Upper lobe of left lung (tissue), 6 donors: ENCODE measurements around the gene RFC3. TPM values are rescaled to one million over a fixed set of nuclear protein-coding genes. Genes with fewer than 3 reads are reported as not detected.

Experiments
- ATAC-seq, 2 donors: fragments of 200-7000 bp; cut with Tn5 transposase; one replicate each; pipeline ENCODE4 v1.9.1; 2022; ENCODE audit warnings: mild to moderate bottlenecking in 2 of 2, moderate library complexity in 2 of 2; ENCODE audit not compliant: low FRiP score in 2 of 2
- DNase-seq, 2 donors: peaks; one replicate each; pipeline ENCODE4 v3.0.0-alpha.2; 2019 to 2020
- H3K27ac ChIP-seq, 4 donors: fragments of 200-600 bp; sonication (generic); one replicate each; pipeline ENCODE4 v1.5.1; 2016 to 2019
- H3K27me3 ChIP-seq, 4 donors: fragments of 200-600 bp; sonication (generic); one replicate each; pipeline ENCODE4 v1.5.1; 2017 to 2019
- H3K36me3 ChIP-seq, 4 donors: fragments of 200-600 bp; sonication (generic); one replicate each; pipeline ENCODE4 v1.5.1; 2016 to 2019
- H3K4me1 ChIP-seq, 4 donors: fragments of 200-600 bp; sonication (generic); one replicate each; pipeline ENCODE4 v1.5.1; 2018 to 2019
- H3K4me3 ChIP-seq, 4 donors: fragments of 200-600 bp; sonication (generic); one replicate each; pipeline ENCODE4 v1.5.1; 2017 to 2019; ENCODE audit warnings: mild to moderate bottlenecking in 2 of 4, moderate library complexity in 1 of 4
- H3K9me3 ChIP-seq, 4 donors: fragments of 200-600 bp; sonication (generic); one replicate each; pipeline ENCODE4 v1.5.1; 2018 to 2019
- EP300 ChIP-seq, 4 donors: sonication (generic); formaldehyde crosslinking; IDR thresholded peaks; one replicate each; pipeline ENCODE4 v1.5.1; 2017; ENCODE audit warnings: antibody characterized with exemption in 4 of 4, control low read depth in 2 of 4
- POLR2A ChIP-seq, 4 donors: fragments of 450-650 bp; IDR thresholded peaks; one replicate each; pipeline ENCODE4 v1.5.1; 2016 to 2017; ENCODE audit warnings: antibody characterized with exemption in 4 of 4, mild to moderate bottlenecking in 2 of 4
- POLR2AphosphoS5 ChIP-seq, 2 donors: sonication (generic); formaldehyde crosslinking; IDR thresholded peaks; one replicate each; pipeline ENCODE4 v1.5.1; 2017; ENCODE audit warnings: antibody characterized with exemption in 2 of 2
- WGBS, 2 donors: methylation state at CpG; one replicate each; pipeline ENCODE4 v1.1.5; 2017 to 2018; 5-methylcytosine and 5-hydroxymethylcytosine counted together
- total RNA-seq, 6 donors: library from RNA; depleted of rRNA in 4 of 6; stranded (reverse); fragments of >200 nt in 4 of 6; gene quantifications; one replicate each; pipeline versions ENCODE4 v1.1.0 to v1.2.1, GENCODE V29; 2016 to 2021
- TF ChIP-seq, protein P1 (sequence below), 6 experiments: fragments of 450-650 bp in 4 of 6; fragments of 200-600 bp in 2 of 6; sonication (generic) in 2 of 6; IDR thresholded peaks; one replicate each; pipeline ENCODE4 v1.5.1; 2016 to 2019; ENCODE audit warnings: antibody characterized with exemption in 6 of 6
- donor health status: DM: no; HTN: no; CAD: no; lungs with moderate emphysema.
- donor health status: DM: no; HTN: yes; CAD: no; lungs with severe emphysema.

RFC3 gene
- total RNA-seq, 6 donors from 2014 or later = 6.9 to 24.4 (median 9.3) TPM

- H3K9me3 ChIP-seq = no peaks in the 10 kb centered on the region
- WGBS, 2 donors = 43 to 46% methylated on average over 6 of the region's 6 CpGs
- ATAC-seq (peak in 1 of 2 donors; percentile 53), DNase-seq (no peak)
- peak overlapping the region in 3 of 4 donors; percentile 21 to 44 (median 30) for H3K4me3 ChIP-seq
- H3K27me3 ChIP-seq = no peaks in the 10 kb centered on the region
- H3K4me1 ChIP-seq = peaks cover 0 to 3% (median 0%) of the 10 kb centered on the region in 4 donors
- H3K27ac ChIP-seq = no peak overlapping the region
- no peaks in the 10 kb centered on the region for H3K36me3 ChIP-seq
- TF ChIP-seq, protein P1, sequence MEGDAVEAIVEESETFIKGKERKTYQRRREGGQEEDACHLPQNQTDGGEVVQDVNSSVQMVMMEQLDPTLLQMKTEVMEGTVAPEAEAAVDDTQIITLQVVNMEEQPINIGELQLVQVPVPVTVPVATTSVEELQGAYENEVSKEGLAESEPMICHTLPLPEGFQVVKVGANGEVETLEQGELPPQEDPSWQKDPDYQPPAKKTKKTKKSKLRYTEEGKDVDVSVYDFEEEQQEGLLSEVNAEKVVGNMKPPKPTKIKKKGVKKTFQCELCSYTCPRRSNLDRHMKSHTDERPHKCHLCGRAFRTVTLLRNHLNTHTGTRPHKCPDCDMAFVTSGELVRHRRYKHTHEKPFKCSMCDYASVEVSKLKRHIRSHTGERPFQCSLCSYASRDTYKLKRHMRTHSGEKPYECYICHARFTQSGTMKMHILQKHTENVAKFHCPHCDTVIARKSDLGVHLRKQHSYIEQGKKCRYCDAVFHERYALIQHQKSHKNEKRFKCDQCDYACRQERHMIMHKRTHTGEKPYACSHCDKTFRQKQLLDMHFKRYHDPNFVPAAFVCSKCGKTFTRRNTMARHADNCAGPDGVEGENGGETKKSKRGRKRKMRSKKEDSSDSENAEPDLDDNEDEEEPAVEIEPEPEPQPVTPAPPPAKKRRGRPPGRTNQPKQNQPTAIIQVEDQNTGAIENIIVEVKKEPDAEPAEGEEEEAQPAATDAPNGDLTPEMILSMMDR (IDR thresholded peaks at IDR 0.05) = no peak
Measured at GRCh38 chr13:33787051-33787591, 30.8 kb upstream of the RFC3 start.

GRCh38 chr13:33789066-33789606 is 28.8 kb upstream of the RFC3 start:
- no peak for ATAC-seq

GRCh38 chr13:33789739-33790138 is 28.2 kb upstream of the RFC3 start:
- Histone ChIP-seq H3K27me3 (no peaks in the 10 kb centered on the region), H3K27ac (no peak overlapping the region), H3K4me1 (peaks cover 0 to 3% (median 1%) of the 10 kb centered on the region in 4 donors), H3K36me3 (no peaks in the 10 kb centered on the region), H3K4me3 (no peak overlapping the region), H3K9me3 (no peaks in the 10 kb centered on the region)
- ATAC-seq (no peak), DNase-seq (no peak)
- 63 to 67% methylated on average over 4 of the region's 4 CpGs for WGBS, 2 donors
- no peak for TF ChIP-seq EP300 (IDR thresholded peaks at IDR 0.05)
- TF ChIP-seq, protein P1 (IDR thresholded peaks at IDR 0.05) = no peak
- TF ChIP-seq POLR2AphosphoS5 (IDR thresholded peaks at IDR 0.05) = no peak
- no peak for TF ChIP-seq POLR2A (IDR thresholded peaks at IDR 0.05)

More at GRCh38 chr13:33789066-33789606, 28.8 kb upstream of the RFC3 start:
- no peak for DNase-seq
- WGBS, 2 donors = 88 to 94% methylated on average over 1 of the region's 1 CpG
- H3K4me1 ChIP-seq = peaks cover 0 to 3% (median 0%) of the 10 kb centered on the region in 4 donors
- no peaks in the 10 kb centered on the region for H3K36me3 ChIP-seq
- no peak overlapping the region for H3K4me3 ChIP-seq
- TF ChIP-seq EP300 (IDR thresholded peaks at IDR 0.05) (no peak), POLR2AphosphoS5 (IDR thresholded peaks at IDR 0.05) (no peak), POLR2A (IDR thresholded peaks at IDR 0.05) (no peak)
- H3K27ac ChIP-seq = no peak overlapping the region
- no peaks in the 10 kb centered on the region for H3K27me3 ChIP-seq
- no peaks in the 10 kb centered on the region for H3K9me3 ChIP-seq

- no peaks in the 10 kb centered on the region for H3K9me3 ChIP-seq
- H3K27ac ChIP-seq = no peak overlapping the region
- no peak for DNase-seq
- H3K27me3 ChIP-seq = no peaks in the 10 kb centered on the region
- no peaks in the 10 kb centered on the region for H3K36me3 ChIP-seq
- H3K4me3 ChIP-seq = no peak overlapping the region
- peaks cover 0 to 10% (median 4%) of the 10 kb centered on the region in 4 donors for H3K4me1 ChIP-seq
- TF ChIP-seq EP300 (IDR thresholded peaks at IDR 0.05) (no peak), POLR2AphosphoS5 (IDR thresholded peaks at IDR 0.05) (no peak), POLR2A (IDR thresholded peaks at IDR 0.05) (no peak)
- TF ChIP-seq, protein P1 (IDR thresholded peaks at IDR 0.05) = no peak
- ATAC-seq = no peak
Measured at GRCh38 chr13:33793726-33794125, 24.2 kb upstream of the RFC3 start.

- Histone ChIP-seq H3K4me3 (no peak overlapping the region), H3K36me3 (no peaks in the 10 kb centered on the region), H3K9me3 (no peaks in the 10 kb centered on the region), H3K4me1 (peaks cover 0 to 10% (median 4%) of the 10 kb centered on the region in 4 donors), H3K27ac (peak overlapping the region in 1 of 4 donors; percentile 12), H3K27me3 (no peaks in the 10 kb centered on the region)
- no peak for DNase-seq
- 57 to 58% methylated on average over 4 of the region's 4 CpGs for WGBS, 2 donors
- no peak for ATAC-seq
- TF ChIP-seq POLR2AphosphoS5 (IDR thresholded peaks at IDR 0.05) (no peak), EP300 (IDR thresholded peaks at IDR 0.05) (no peak), POLR2A (IDR thresholded peaks at IDR 0.05) (no peak)
- TF ChIP-seq, protein P1 (IDR thresholded peaks at IDR 0.05) = no peak
Measured at GRCh38 chr13:33794576-33794975, 23.4 kb upstream of the RFC3 start.
